Liver (tissue), 3 donors: Measurements from ENCODE around the gene KBTBD2.

Source experiments
- JUND ChIP-seq, 2 donors: IDR thresholded peaks; 2 replicates each; pipeline ENCODE4 v1.6.1; 2016; ENCODE audit warnings: antibody characterized with exemption in 2 of 2
- MAX ChIP-seq: IDR thresholded peaks from 2 replicates; pipeline ENCODE4 v1.6.1; 2016; ENCODE audit warnings: antibody characterized with exemption
- SP1 ChIP-seq: IDR thresholded peaks from 2 replicates; pipeline ENCODE4 v1.6.1; 2018; ENCODE audit warnings: antibody characterized with exemption, mild to moderate bottlenecking
- TF ChIP-seq, protein P1 (sequence below): fragments of 150-350 bp; IDR thresholded peaks from 2 replicates; pipeline ENCODE4 v1.5.1; 2017; ENCODE audit warnings: improper control_type of control experiment, low read depth, low read length; ENCODE audit not compliant: missing input control
- TF ChIP-seq, protein P2 (sequence below): IDR thresholded peaks from 2 replicates; pipeline ENCODE4 v1.6.1; 2016; ENCODE audit warnings: antibody characterized with exemption, mild to moderate bottlenecking
- donor health status: healthy.
- donor health status: healthy.

DNA sequence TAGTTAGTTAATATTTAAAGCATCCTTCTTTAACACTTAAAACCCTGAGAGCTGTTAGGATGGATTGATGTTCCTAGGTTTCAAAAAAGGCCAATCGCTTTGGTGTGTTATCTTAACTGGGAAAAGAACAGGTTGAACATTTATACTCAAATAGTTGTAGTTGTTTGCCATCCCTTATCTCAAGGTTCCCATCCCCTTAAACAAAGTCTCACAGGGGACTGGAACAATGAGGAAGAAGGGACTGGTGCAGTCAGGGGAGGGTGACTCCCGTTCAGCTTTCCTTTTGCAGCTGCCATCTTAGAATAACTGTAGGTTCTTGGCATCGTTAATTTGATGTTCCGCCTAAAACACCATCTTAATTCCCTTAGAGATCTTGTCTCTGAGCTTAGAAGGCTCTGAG, 2.6 kb upstream of the KBTBD2 start:
- TF ChIP-seq, protein P1, sequence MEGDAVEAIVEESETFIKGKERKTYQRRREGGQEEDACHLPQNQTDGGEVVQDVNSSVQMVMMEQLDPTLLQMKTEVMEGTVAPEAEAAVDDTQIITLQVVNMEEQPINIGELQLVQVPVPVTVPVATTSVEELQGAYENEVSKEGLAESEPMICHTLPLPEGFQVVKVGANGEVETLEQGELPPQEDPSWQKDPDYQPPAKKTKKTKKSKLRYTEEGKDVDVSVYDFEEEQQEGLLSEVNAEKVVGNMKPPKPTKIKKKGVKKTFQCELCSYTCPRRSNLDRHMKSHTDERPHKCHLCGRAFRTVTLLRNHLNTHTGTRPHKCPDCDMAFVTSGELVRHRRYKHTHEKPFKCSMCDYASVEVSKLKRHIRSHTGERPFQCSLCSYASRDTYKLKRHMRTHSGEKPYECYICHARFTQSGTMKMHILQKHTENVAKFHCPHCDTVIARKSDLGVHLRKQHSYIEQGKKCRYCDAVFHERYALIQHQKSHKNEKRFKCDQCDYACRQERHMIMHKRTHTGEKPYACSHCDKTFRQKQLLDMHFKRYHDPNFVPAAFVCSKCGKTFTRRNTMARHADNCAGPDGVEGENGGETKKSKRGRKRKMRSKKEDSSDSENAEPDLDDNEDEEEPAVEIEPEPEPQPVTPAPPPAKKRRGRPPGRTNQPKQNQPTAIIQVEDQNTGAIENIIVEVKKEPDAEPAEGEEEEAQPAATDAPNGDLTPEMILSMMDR, result no peak
- no peak for TF ChIP-seq SP1
- TF ChIP-seq JUND (IDR thresholded peaks at IDR 0.05), result no peak
- TF ChIP-seq, protein P2, sequence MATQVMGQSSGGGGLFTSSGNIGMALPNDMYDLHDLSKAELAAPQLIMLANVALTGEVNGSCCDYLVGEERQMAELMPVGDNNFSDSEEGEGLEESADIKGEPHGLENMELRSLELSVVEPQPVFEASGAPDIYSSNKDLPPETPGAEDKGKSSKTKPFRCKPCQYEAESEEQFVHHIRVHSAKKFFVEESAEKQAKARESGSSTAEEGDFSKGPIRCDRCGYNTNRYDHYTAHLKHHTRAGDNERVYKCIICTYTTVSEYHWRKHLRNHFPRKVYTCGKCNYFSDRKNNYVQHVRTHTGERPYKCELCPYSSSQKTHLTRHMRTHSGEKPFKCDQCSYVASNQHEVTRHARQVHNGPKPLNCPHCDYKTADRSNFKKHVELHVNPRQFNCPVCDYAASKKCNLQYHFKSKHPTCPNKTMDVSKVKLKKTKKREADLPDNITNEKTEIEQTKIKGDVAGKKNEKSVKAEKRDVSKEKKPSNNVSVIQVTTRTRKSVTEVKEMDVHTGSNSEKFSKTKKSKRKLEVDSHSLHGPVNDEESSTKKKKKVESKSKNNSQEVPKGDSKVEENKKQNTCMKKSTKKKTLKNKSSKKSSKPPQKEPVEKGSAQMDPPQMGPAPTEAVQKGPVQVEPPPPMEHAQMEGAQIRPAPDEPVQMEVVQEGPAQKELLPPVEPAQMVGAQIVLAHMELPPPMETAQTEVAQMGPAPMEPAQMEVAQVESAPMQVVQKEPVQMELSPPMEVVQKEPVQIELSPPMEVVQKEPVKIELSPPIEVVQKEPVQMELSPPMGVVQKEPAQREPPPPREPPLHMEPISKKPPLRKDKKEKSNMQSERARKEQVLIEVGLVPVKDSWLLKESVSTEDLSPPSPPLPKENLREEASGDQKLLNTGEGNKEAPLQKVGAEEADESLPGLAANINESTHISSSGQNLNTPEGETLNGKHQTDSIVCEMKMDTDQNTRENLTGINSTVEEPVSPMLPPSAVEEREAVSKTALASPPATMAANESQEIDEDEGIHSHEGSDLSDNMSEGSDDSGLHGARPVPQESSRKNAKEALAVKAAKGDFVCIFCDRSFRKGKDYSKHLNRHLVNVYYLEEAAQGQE, result no peak
- no peak for TF ChIP-seq MAX
